ENCODE measurements around the gene C1orf174.

C1orf174 gene

GRCh38 chr1:3914331-3914851, 14.3 kb upstream of the C1orf174 start:
- TF ChIP-seq MAX (IDR thresholded peaks at IDR 0.05), result no peak
- TF ChIP-seq CREB1 (IDR thresholded peaks at IDR 0.05; ENCODE audit: low read depth), result no peak
- no peak for TF ChIP-seq TEAD4 (IDR thresholded peaks at IDR 0.05)

DNA sequence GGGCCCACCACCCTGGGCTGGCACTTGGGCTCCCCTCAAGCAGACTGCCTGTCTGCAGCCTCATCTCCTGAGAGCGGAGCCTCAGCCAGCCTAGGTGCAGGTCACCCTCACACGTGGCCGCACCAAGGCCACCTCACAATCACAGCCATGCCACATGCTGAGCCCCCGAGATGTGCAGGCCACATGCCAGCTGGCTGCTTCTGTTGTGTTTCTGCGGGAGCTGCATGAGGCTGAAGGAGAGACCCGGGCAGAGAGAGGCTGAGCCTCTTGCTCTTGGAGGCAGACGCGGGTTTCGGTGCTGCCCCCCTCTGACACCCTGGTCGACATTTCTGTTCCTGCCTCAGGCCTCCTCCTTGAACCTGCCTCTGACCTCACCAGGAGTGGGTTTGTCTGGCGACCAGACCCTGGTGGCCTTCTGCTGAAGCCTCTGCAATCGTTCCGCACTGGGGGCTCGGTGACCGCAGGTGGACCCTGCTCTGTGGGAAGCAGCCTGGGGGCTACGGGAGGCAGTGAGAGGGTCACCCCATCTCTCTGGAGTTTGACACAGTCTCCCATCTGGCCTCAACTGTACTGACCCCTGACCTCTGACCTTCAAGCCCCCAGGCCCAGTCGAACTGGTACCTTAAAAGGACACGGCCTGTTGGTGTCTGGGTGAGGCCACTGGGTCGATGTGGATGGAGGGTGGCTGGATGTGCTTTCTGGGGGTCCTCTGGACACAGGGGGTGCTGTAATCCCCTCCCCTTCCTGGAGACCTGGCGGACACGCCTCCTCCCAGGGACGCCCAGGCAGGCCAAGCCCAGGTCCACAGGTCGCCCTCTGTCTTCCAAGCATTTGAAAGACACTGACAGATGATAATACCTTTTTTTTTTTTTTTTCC, 13.0 kb upstream of the C1orf174 start:
- TF ChIP-seq REST (IDR thresholded peaks at IDR 0.05; ENCODE audit: low read depth) (no peak), TEAD4 (IDR thresholded peaks at IDR 0.05) (no peak), YY1 (IDR thresholded peaks at IDR 0.05; ENCODE audit: low read depth) (no peak)
- TF ChIP-seq, protein P1, sequence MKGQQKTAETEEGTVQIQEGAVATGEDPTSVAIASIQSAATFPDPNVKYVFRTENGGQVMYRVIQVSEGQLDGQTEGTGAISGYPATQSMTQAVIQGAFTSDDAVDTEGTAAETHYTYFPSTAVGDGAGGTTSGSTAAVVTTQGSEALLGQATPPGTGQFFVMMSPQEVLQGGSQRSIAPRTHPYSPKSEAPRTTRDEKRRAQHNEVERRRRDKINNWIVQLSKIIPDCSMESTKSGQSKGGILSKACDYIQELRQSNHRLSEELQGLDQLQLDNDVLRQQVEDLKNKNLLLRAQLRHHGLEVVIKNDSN (IDR thresholded peaks at IDR 0.05), result no peak

- TF ChIP-seq RAD21 (IDR thresholded peaks at IDR 0.05; ENCODE audit: low read depth) (no peak), CEBPB (IDR thresholded peaks at IDR 0.05) (no peak), NFIC (IDR thresholded peaks at IDR 0.05) (no peak), TCF12 (IDR thresholded peaks at IDR 0.05; ENCODE audit: low read depth) (no peak), EGR1 (IDR thresholded peaks at IDR 0.05) (no peak), EP300 (IDR thresholded peaks at IDR 0.05; ENCODE audit: borderline replicate concordance) (no peak), TAF1 (IDR thresholded peaks at IDR 0.05; ENCODE audit: low read depth) (no peak), YY1 (IDR thresholded peaks at IDR 0.05; ENCODE audit: low read depth) (no peak), TEAD4 (IDR thresholded peaks at IDR 0.05) (no peak), FOXM1 (IDR thresholded peaks at IDR 0.05; ENCODE audit: borderline replicate concordance, low read depth) (no peak), MAX (IDR thresholded peaks at IDR 0.05) (no peak), CREB1 (IDR thresholded peaks at IDR 0.05; ENCODE audit: low read depth) (no peak), REST (IDR thresholded peaks at IDR 0.05; ENCODE audit: low read depth) (no peak), ZBTB7A (IDR thresholded peaks at IDR 0.05; ENCODE audit: low read depth) (no peak)
- TF ChIP-seq, protein P1 (IDR thresholded peaks at IDR 0.05), result no peak
These were observed 12.1 kb upstream of the C1orf174 start for GRCh38 chr1:3911981-3912808.

DNA sequence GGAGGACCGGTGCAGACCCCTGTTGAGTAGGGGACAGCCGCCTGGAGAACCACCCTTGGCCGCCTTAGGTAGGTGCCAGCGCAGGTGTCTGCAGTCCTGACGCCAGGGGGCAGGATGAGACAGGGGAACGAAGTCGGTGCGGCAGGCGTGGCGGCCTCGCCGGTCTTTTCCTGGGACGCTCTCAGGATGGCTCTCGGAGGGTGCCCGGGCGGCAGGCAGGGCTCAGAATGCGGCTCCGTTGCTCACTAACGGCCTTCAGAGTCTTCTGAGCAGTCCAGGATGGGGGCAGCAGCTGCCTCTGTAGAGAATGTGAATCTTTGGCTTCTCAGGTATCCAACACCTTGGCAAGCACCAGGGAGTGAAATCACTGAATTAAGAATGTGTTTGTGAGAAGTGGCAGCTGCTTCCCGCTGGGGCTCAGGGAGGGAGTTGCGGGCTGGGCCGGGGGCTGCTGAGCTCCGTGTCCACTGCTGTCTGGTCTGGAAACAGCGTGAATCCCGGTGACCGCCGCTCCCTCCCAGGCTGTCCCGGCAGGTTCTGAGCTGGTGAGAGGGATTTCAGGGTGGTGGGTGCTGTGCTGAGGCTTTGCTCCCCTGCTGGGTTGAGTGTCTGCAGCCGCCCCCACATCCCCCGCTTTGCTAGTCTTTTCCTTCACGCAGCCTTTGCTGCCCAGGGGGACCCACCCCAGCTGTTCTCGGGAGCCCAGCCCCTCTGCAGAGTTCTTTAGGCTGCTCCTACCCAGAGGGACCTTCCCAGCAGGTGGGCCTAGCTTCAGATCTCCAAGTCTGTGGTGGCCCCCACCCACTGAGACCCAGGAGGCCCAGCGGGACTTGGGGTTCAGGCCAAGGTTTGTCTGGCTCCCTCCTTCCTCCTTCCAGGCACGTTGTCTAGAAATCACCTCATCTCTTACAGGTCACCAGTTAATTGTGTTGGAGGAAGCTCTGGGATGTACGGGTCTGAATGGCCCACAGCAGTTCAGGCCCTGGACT, 11.1 kb upstream of the C1orf174 start:
- TF ChIP-seq RAD21 (IDR thresholded peaks at IDR 0.05; ENCODE audit: low read depth), result peak; percentile 95
- TF ChIP-seq MAX (IDR thresholded peaks at IDR 0.05), result peak; percentile 22; the same call in 1 of the 2 replicates
- no peak for TF ChIP-seq CREB1 (IDR thresholded peaks at IDR 0.05; ENCODE audit: low read depth)
- peak; percentile 70 for TF ChIP-seq TEAD4 (IDR thresholded peaks at IDR 0.05)
- TF ChIP-seq NFIC (IDR thresholded peaks at IDR 0.05), result 0 out of 2 replicates have a peak, but pooled peaks have one; percentile 13
- TF ChIP-seq TAF1 (IDR thresholded peaks at IDR 0.05; ENCODE audit: low read depth), result no peak
